ENCODE results near the gene OPCML. TPM values are rescaled to one million over a fixed set of nuclear protein-coding genes. Genes with fewer than 3 reads are reported as not detected.

The OPCML gene
- total RNA-seq, 1 donor from 2014 or later = 26.9 TPM

DNA sequence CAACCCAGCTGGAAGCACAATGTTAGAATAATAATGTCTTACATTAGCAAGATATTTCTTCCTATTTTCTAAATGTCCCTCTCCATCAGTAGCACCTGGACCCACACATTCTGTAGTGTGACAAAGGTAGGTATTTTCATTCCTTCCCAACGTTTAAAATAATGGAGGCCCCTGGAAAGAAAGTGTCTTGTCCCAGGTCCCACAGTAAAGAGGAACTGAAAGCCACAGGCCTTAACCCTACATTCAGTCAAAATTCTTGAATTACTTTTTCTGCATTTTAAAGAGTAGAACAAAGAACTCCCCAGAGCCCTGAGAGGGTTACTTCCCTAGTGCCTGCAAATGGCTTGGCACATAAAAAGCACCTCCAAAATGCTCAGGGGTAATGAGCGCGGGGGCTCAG is 26.3 kb downstream of the OPCML start:
- DNase-seq (ENCODE audit: low spot score in 2 of 2) (no peak), FAIRE-seq (no peak)

DNA sequence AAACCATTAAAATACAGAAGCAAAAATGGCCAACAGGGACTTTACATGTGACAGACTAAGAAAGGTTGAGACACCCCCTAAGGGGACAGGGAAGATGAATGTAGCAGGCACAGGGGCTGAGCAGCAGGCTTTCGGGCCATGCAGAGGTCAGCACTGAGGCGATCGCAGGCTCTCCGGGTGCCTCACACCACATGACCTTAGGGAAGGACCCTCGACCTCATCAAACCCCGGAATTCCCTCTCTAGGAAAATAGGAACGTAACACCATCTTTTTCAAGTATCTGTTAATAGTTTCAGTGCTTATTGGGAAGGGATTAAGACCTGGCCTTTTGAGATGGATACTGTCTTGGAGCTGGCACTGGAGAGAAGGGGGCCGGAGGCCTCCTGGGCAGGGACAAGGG is 27.4 kb downstream of the OPCML start:
- DNase-seq (ENCODE audit: low spot score in 2 of 2) (no peak), FAIRE-seq (no peak)

DNA sequence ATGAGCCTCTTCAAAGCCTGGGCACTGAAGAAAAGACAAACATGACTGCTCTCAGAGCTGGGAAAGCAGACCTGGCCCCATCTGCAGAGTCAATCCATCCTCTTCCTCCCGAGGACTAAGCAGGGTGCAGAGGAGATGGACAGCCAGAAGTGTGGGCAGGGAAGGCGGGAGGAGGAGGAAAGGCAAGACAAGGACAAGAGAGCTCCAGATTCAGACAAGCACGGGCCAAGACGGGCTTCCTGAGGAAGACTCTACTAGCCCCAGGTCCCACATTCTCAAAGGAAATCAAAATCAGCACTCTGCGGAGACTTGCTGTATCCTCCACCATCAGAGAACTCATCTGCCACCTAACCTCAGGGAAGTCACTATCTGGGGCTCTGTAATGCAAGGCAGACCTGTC is 28.5 kb downstream of the OPCML start:
- FAIRE-seq (no peak), DNase-seq (ENCODE audit: low spot score in 2 of 2) (no peak)

DNA sequence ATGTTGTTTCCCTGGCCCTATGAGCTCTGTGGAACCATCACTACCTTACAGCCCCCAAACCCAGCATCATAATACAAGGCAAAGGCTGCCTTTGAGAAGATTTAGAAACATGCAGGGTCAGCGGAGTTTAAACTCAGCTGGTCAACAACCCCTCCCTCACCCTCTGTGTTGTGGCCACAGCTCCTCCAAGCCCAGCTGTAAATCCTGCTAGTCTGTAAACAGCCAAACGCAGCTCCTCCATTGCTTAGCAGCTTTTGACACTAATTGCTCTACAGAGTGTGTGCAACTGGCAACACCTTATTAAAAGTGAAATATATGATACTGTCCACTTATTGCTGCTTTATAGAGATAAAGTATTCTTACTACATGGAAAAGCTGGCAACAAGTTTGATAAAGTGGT is 29.1 kb downstream of the OPCML start:
- no peak for DNase-seq (ENCODE audit: low spot score in 2 of 2)
- FAIRE-seq = no peak

DNA sequence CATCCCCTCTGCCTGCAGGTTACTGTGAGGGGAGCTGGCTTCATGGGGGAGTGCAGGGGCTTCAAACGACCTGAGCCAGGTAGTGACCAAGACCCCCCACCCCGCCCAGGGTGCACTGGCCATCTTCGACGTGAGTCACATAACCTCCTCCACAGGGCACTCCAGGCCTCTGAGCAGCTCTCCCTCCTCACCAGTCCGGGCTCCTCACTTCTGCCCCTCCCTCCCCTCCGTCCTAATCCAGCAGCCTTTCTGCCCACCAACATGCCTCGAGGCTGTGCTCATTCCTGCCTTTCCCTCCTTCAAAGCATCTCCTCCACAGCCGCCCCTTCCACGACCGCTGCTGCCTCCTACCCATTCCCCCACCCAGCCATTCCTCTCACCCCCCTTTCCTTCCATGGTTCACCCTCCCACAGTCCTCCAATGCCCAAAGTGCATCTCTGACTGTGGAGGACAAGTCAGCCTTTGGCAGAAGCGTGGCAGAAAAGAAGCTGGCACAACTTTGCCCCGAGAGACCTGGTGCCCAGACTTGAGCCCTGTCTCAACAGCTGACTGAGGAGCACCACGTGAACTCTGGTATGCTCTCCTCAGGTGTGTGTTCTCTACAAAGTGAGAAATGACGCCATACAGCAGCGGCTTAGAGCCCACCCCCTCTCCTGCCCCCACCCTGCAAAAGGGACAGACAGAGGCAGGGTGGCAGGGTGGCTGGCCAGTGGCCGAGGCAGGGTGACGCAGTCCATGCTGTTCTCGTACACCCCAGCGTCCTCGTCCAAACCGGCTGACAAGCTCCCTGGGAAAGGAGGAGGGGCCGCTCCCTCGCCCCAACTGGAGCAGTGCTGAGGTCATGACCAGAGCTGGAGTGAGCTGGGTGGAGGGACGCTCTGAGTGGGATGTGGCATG is 30.4 kb downstream of the OPCML start:
- DNase-seq (ENCODE audit: low spot score in 2 of 2) (no peak), FAIRE-seq (no peak)

DNA sequence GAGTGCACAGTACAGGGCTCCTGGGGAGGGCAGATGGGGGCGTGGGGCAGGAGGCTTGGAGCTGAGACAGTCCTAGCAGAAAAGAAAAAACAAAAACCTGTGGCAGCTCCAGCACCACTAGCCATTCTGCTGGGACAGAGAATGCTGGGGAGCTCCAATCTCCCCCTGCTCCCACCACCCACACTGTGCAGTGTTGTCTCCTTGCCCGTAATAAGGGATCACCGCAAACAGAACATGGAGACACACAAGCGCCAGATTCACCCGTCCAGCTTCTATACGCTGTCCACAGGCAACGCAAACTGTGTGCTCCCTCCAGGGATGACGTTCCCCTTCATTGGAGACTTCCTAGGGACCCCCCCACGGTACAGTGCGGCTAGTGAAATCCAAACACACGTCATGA is 31.4 kb downstream of the OPCML start:
- FAIRE-seq = no peak

DNA sequence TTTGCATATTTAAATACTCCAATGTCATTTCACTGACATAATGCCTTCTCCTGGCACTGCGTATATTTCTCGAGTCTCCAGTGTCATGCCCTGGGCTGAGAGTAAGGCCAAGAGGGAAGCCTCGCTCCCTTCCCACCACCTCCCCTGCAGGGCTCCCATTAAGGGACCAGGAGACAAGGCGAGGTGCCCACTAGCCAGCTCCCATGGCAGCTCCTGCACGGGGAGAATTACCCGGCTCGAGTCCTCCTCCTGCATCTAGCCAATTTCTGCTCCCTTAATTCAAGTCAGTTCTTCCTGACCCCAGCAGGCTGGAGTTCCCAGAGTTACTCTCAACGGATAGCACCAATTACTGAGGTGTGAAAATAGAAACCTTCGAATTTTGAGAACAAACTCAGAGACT is 31.9 kb downstream of the OPCML start:
- no peak for FAIRE-seq

More for the DNA sequence above, 31.4 kb downstream of the OPCML start:
- no peak for DNase-seq (ENCODE audit: low spot score in 2 of 2)

DNA sequence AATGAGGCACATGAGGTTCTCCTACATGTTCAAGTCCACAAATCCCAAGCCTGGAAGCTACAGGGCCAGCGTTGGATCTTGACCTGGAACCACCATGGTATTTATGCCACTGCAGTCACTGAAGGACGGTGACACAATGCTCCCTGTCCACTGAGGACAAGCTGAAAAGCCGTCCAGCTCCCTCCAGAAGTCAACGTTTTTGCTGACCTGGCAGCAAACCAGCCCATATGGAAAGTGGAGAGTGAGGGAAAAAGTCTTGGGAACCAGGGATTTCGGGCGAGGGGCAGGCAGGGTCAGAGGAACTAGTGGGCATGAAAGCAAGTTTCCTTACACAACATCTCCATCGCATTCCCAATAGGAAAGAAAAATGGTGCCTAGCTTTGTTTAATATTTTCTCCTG is 33.3 kb downstream of the OPCML start:
- DNase-seq (ENCODE audit: low spot score in 2 of 2) = no peak
- FAIRE-seq = no peak

More for the DNA sequence above, 31.9 kb downstream of the OPCML start:
- no peak for DNase-seq (ENCODE audit: low spot score in 2 of 2)

DNA sequence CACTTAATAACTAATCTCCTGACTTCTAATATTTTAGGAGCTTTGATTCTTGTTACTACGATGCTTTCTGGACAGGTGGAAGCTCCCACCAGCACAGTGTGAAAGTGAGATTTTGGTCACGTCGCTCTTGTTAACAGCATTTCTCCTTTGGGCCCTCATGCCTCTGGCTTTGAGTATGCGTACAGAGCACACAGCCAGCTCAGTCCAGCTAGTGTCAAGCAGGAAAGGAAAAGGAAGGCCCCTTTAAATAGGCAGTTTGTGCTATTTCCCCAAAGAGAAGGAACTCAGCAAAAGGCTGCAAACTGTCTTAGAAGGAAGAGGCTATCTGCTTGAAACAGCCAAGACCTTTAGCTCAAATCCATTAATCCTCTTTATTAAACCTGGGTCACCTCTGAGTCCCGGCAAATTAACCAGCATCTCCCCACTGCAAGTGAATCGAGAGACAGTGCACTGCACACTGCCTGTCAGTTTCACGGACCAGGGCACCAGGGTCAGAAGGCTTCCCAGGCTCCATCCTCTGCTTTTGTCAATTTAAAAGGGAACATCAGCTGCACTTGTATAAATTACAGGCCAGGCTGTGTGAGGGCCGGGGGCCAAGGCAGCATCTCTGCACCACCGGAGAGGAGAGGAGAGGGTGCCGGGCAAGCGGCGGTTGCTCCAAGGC is 34.7 kb downstream of the OPCML start:
- DNase-seq (ENCODE audit: low spot score in 2 of 2) = no peak
- no peak for FAIRE-seq

DNA sequence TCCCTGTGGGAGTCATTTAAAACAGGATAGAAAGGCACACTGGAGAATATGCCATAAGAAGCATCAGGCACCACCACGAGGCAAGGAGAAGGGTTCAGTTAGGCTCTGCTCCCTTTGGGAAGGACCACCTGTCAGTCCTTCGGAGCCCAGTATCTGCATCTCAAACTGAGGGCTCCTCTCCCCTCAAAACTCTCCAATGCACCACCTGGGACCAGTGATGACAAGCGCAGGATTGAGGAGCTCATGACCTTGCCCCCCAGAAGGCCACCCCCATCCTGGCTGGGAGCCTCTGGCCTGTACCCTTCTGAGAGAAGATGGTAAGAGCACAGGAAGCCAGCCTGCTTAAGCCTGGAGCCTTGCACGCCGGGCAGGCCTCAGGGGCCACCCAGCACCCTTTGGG is 39.4 kb downstream of the OPCML start:
- DNase-seq (ENCODE audit: low spot score in 2 of 2) (no peak), FAIRE-seq (no peak)

DNA sequence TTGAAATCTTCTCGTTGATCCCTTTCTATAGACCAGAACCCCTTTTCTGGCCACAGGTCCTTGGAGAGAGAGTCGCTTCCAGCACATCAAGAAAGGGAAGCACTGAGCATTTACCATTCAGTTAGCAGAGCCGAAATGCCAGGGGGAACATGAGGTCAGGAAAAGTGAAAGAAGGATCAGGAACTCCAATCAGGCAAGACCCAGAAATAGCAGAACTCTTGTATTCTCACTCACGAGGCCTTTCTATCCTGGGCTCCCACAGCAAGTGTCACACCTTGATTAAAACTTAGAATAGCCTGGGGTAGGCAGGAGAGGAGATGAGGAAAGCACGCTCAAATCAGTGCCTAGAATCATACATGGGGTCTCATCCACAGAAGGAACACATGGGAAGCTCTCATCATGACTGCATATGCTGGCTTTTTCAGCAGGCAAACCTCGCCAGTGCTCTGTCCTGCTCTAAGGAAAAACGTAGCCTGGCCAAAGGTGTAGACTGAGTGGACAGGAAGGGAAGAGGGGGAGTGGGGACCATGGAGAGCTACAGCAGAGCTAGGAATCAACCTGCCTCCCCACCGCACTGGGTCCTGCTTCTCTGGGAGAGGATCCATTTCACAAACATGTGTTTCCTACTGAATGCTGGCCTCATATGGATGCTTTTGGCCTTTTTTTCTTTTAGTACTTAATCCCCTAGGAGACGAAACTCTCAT is 40.5 kb downstream of the OPCML start:
- FAIRE-seq (no peak), DNase-seq (ENCODE audit: low spot score in 2 of 2) (no peak)

DNA sequence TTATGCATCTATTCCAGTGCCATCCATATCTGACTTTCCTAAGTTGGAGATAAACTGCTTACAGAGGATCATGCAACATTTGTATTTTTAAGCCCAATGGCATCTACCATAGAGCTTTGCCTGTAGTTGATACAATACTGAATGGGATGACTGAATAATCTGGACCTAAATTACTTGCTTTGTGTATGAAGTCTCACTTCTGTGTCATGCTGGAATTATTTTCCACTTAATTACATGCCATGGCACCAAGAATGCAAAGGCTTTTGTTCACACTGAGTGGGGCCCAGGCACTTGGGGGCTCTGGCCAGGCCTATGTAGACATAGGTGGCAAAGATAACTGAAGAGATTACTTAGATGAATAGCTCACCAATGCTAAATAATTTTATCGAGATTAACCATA is 51.6 kb downstream of the OPCML start:
- DNase-seq (ENCODE audit: low spot score in 2 of 2) (no peak), FAIRE-seq (no peak)

DNA sequence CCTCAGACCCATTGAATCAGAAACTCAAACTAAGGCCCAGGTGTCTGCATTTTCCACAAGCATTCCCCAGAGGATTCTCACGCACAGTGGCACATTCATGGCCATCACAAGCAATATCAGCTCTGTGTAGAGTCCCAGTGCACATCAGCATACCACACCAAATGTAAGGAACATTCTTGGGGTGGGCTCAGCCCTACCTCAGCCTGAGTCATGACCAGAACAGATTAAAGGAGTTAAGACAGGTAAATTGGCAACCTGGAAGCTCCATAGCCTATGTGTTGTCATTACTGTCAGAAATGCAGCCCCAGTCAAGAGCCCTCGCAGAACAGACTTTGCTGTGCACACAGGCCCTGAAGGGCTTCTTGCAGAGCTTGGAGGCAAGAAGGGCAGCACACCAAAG is 53.1 kb downstream of the OPCML start:
- FAIRE-seq = no peak
- DNase-seq (ENCODE audit: low spot score in 2 of 2) = no peak

DNA sequence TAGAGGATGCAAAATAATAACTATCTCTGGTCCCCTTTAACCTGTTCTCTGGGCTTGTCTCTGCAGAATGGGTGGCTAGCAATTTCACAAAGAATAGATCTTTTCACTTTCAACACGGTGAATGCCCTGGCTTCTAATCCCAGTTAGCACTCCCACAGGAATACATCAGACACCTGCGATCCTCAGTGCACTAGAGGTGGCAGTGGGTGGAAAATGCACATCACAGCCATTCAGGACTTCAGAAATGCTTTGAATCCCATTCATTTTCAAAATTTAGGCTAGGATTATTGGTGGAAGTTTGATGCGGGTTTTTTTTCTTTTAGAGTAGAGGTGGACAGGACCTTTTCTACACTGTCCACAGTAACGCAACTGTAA is 55.1 kb downstream of the OPCML start:
- DNase-seq (ENCODE audit: low spot score in 2 of 2) (no peak), FAIRE-seq (no peak)

DNA sequence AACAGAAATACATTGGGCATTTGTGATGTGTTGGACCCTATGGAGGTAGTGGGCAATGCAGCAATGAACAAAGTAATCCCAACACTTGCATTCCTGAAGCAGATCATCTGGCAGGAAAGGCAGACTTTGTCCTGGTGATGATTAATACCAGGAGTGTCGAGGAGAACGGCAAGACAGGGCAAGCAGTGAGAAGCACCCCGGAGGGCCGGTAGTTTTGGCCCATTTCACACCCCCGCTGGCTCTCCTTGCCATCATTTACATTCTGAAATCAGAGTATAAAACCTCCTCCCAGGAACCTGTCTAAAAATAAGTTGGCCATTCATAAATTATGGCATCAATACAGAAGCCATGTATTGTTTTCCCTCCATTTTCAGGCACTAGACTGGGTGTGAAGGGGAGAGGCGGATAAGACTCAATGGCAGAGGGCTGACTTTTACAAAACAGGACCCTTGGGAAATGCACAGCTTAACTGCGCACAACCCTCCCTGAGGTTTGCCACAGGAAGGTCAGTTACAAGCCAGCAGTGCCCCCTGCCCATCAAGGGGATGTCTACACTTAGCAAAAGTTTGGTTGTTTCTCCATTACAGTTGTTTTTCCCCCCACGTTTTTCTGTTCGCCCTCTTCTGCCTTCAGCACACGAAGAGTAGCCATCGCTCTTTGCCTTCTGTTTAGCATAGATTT is 55.6 kb downstream of the OPCML start:
- no peak for DNase-seq (ENCODE audit: low spot score in 2 of 2)
- no peak for FAIRE-seq

DNA sequence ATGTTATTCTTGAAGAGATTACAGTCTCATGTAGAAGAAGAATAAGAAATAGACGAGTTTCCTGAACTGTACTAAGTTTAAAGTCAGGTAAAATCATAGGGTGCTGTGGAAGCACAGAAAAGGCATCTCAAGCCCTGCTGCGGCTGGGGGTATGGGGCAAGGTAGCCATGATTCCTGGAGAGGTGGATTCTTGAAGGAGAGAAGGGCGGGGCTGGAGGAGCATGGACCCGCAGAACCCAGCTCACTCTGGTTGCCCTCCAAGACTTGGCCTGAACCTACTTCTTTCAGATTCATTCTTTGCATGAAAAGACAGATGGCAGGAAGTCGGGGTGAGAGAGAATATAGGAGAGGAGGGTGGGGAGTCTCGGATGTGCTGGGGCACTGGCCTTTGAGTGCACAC is 57.8 kb downstream of the OPCML start:
- FAIRE-seq = no peak

DNA sequence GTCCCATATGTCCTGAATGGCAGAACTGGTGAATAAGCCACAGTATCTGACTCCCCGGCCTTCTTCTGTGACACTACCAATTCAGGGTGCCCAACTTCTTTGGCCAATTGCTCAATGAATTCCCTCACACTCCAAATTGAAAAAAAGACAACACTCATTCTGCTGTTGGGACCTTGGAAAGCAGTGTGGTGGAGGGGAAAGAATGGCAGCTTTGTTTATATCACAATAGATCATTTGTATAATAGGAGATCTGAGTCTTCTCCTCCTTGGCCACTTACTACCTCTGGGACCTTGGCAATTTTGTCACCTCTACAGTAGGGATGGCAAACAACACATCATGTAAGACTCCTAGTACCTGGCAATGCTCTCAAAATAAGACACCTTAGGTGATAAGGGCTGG is 64.6 kb downstream of the OPCML start:
- FAIRE-seq = no peak
- DNase-seq (ENCODE audit: low spot score in 2 of 2) = peak in 1 of 2 donors; percentile 8

More for the DNA sequence above, 57.8 kb downstream of the OPCML start:
- DNase-seq (ENCODE audit: low spot score in 2 of 2) = no peak

DNA sequence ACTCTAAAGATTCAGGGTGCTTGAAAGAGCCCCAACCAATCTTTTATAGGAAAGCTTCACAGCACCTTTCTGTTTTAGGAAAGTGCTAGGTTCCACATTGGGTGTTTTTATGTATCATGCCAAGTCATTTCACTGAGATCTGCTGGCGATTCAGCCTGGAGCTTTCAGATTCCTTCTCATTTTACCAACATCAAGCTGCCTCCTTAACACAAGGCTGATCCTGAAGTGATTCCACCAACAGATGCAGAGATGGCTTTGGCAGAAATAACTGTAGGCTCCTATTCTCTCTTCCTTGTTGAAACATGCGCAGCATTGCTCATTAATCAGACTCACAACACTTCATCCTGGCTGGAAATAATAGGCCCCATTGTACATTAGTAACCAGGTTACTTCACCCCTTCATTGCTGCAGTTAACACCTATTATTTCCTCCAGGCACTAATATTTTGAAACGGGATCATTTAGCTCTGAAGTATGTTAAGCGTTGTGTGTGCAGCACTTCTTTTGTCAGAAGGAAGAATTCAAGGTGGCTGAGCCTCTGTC is 89.0 kb downstream of the OPCML start:
- DNase-seq (ENCODE audit: low spot score in 2 of 2) = peak in 1 of 2 donors; percentile 4
- no peak for FAIRE-seq

DNA sequence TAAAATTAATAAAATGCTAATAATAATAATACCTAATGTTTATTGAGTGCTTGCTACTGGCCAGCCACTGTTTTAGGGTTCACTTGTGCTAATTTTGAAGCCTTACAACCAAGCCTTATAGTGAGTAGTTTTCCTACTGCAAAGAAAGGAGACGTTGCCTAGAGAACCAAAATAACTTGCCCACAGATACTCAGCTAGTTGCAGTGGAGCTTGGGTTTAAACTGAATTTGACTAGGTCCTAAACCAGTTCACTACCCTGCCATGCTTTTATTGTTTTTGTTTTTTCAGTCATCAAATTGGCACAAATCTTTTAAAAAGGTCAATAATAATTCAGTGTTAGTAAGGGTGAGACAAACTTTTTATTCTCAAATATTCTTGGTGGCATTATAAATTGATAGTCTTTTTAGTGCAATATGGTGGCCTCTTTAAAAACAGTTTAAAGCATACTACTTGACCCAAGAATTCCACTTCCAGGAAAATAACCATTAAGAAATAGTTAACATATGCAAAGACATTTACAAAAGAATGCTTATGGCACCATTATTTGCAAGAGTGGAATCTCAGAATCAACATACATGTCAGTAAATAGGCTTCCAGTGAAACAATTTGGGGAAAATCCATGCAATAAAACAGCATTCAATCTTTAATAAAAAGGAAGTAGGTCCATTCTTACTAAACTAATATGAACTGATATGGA is 90.2 kb downstream of the OPCML start:
- no peak for FAIRE-seq
- DNase-seq (ENCODE audit: low spot score in 2 of 2) = no peak

DNA sequence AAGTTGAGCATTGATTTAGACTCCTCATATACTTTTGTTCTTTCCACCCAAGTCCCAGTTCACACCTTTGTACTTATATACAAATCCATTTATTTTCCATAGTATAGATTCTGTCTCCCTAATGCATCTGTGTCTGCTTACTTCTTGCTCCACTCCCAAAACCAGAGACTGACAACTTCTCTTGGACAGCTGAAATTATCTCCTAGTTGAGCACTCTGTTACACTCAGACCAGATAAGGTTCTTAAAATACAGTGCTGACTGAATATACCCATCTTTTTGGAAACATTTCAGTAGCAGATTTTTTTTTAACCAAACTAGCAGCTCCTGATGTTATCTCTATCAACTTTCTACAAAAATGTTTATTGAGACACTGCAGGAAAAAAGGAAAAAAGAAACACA is 106.3 kb downstream of the OPCML start:
- DNase-seq (ENCODE audit: low spot score in 2 of 2) (no peak), FAIRE-seq (no peak)

All from frontal cortex (tissue), 4 donors.